Measurements from ENCODE around the gene APOB.

Gene APOB

DNA sequence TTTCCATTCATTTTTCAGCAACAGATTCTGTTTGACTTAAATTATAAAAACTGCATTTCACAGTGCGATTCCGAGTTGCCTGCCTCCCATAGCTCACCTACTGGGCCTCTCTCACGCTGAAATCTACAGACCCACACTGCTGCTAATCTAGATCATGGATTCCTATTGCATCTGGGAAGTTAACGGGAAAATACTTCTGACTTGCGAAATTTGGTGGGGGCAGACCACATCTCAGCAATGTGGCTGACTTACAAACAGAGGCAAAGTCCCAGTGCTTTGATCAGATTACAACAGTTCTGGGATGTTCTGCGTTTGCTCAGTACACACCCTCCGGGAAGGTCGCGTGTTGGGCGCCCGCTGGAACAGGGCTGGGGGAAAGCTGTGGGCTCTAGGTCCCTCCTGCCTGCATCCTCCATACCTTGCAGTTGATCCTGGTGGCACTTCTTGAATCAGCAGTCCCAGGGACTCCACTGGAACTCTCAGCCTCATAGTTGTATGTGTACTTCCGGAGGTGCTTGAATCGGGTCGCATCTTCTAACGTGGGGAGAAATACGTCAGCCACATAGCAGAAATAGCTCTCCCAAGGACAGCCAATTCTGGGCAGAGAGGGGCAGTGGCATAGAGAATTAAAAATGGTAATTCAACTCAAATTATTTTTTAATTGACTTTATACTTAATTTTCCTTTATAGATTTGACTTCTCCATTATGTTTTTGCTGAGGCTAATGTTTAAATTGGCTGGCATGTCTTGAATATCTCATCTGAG is 1.7 kb downstream of the APOB start:
- TF ChIP-seq TAF1 (IDR thresholded peaks at IDR 0.05; ENCODE audit: borderline replicate concordance, insufficient read depth, low read length) (no peak), POLR2AphosphoS5 (IDR thresholded peaks at IDR 0.05; ENCODE audit: low read depth, low read length) (no peak)
- TF ChIP-seq, protein P1, sequence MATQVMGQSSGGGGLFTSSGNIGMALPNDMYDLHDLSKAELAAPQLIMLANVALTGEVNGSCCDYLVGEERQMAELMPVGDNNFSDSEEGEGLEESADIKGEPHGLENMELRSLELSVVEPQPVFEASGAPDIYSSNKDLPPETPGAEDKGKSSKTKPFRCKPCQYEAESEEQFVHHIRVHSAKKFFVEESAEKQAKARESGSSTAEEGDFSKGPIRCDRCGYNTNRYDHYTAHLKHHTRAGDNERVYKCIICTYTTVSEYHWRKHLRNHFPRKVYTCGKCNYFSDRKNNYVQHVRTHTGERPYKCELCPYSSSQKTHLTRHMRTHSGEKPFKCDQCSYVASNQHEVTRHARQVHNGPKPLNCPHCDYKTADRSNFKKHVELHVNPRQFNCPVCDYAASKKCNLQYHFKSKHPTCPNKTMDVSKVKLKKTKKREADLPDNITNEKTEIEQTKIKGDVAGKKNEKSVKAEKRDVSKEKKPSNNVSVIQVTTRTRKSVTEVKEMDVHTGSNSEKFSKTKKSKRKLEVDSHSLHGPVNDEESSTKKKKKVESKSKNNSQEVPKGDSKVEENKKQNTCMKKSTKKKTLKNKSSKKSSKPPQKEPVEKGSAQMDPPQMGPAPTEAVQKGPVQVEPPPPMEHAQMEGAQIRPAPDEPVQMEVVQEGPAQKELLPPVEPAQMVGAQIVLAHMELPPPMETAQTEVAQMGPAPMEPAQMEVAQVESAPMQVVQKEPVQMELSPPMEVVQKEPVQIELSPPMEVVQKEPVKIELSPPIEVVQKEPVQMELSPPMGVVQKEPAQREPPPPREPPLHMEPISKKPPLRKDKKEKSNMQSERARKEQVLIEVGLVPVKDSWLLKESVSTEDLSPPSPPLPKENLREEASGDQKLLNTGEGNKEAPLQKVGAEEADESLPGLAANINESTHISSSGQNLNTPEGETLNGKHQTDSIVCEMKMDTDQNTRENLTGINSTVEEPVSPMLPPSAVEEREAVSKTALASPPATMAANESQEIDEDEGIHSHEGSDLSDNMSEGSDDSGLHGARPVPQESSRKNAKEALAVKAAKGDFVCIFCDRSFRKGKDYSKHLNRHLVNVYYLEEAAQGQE (IDR thresholded peaks at IDR 0.05; ENCODE audit: insufficient read depth in 1 of 2, low read depth in 2 of 2, low read length in 2 of 2): no peak

DNA sequence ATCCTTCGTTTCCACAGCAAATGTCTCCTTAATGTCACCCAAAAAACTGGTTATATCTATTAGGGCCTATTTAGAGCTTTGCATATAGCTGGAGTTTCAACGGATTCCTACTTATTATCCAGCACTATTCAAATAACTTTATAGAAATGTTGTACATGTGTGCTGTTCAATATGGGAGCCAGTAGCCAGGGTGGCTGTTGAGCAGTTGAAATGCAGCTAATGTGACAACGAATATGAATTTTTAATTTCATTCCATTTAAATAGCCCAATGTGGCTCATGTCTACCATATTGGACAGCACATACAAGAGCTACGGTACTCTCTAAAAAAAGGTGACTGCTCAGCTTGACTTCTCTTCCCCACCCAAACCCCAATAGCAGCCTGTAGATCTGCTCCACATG is 2.4 kb downstream of the APOB start:
- TF ChIP-seq, protein P1 (IDR thresholded peaks at IDR 0.05; ENCODE audit: insufficient read depth in 1 of 2, low read depth in 2 of 2, low read length in 2 of 2): no peak
- TF ChIP-seq POLR2AphosphoS5 (IDR thresholded peaks at IDR 0.05; ENCODE audit: low read depth, low read length) (no peak), FOXP2 (optimal IDR thresholded peaks at IDR 0.05; ENCODE audit: borderline replicate concordance, extremely low read depth, extremely low read length, insufficient read depth) (no peak), TAF1 (IDR thresholded peaks at IDR 0.05; ENCODE audit: borderline replicate concordance, insufficient read depth, low read length) (no peak), SIN3A (IDR thresholded peaks at IDR 0.05; ENCODE audit: borderline replicate concordance, insufficient read depth, low read length) (no peak)

DNA sequence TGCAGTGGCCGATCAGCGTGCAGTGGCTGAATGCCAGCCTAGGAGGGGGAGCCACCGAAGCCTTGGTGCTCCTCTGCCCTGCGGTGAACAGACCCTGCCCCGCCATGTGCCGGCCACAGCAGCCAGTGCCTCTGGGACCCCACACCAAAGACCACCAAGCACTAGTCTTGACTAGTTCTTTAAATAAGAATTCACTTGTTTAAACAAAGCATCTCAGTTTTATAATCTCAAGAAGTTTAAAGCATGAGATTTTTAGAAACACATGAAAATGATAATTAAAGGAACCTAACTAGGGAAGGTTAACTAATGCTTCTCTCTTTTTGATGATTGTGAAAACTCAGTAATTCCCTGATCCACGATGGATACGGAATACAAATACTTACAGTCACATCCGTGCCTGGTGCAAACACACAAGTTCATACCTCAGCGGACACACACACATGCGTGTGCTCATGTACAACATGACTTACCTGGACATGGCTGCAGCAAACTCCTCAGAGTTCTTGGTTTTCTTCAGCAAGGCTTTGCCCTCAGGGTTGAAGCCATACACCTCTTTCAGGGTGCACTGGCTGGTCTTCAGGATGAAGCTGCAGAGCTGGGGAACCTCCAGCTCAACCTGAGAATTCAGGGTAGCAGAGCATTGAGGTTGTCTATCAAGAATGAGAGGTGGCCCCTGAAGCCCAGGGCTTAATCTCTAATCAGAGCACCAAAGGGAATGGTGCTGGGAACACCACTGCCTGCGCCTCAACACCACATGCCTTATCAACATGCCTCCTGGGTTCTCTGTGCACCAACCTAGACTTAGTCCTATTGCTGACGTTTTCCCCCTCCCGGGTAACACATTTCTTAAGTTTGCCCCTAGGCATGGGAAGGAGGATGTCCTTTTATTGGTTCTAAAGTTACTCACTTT is 3.1 kb downstream of the APOB start:
- TF ChIP-seq SIN3A (IDR thresholded peaks at IDR 0.05; ENCODE audit: borderline replicate concordance, insufficient read depth, low read length): no peak
- TF ChIP-seq, protein P1 (IDR thresholded peaks at IDR 0.05; ENCODE audit: insufficient read depth in 1 of 2, low read depth in 2 of 2, low read length in 2 of 2): no peak
- no peak for TF ChIP-seq POLR2AphosphoS5 (IDR thresholded peaks at IDR 0.05; ENCODE audit: low read depth, low read length)
- TF ChIP-seq FOXP2 (optimal IDR thresholded peaks at IDR 0.05; ENCODE audit: borderline replicate concordance, extremely low read depth, extremely low read length, insufficient read depth): no peak
- no peak for TF ChIP-seq TAF1 (IDR thresholded peaks at IDR 0.05; ENCODE audit: borderline replicate concordance, insufficient read depth, low read length)

DNA sequence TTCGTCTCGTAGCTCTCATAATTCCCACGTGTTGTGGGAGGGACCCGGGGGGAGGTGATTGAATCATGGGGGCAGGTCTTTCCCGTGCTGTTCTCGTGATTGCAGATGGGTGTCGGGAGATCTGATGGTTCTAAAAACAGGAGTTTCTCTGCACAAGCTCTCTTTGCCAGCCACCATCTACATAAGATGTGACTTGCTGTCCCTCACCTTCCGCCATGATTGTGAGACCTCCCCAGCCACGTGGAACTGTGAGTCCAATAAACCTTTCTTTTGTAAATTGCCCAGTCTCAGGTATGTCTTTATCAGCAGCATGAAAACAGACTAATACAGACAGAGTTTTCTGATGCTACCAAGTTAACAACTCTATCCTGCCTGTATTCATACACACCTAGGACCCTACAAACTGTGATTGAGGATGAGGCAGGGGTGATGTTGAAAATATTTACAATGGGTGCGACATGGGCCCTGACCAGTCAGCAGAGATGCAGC is 3.9 kb downstream of the APOB start:
- TF ChIP-seq POLR2AphosphoS5 (IDR thresholded peaks at IDR 0.05; ENCODE audit: low read depth, low read length) (no peak), SIN3A (IDR thresholded peaks at IDR 0.05; ENCODE audit: borderline replicate concordance, insufficient read depth, low read length) (no peak), TAF1 (IDR thresholded peaks at IDR 0.05; ENCODE audit: borderline replicate concordance, insufficient read depth, low read length) (no peak), FOXP2 (optimal IDR thresholded peaks at IDR 0.05; ENCODE audit: borderline replicate concordance, extremely low read depth, extremely low read length, insufficient read depth) (no peak)
- TF ChIP-seq, protein P1 (IDR thresholded peaks at IDR 0.05; ENCODE audit: insufficient read depth in 1 of 2, low read depth in 2 of 2, low read length in 2 of 2): no peak
